SKM-1 (cell line): Measurements from ENCODE around the gene ATG3.
"Not testable (repeated sequence)": the region's sequence is repeated elsewhere in the genome, so short reads cannot be mapped to it uniquely, and the experiment has no call there.

ENCODE experiments used
- DNase-seq: peaks from one replicate; lab custom pipeline; 2025; ENCODE audit not compliant: unreplicated experiment; lab: John Stamatoyannopoulos, UW

ATG3 gene

DNA sequence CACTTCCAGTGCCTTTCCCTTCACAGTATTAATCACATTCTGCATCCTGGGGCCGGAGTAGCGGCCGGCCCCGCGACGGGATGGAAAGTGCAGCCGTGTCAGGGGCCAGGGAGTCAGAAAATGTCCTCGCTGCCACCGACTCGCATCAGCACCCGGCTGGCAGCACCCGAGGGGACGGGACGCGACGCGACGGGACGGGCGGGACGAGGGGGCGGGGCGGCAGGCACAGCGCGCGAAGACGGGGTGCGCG is 353 bp downstream of the ATG3 start:
- DNase-seq = peak; percentile 68

DNA sequence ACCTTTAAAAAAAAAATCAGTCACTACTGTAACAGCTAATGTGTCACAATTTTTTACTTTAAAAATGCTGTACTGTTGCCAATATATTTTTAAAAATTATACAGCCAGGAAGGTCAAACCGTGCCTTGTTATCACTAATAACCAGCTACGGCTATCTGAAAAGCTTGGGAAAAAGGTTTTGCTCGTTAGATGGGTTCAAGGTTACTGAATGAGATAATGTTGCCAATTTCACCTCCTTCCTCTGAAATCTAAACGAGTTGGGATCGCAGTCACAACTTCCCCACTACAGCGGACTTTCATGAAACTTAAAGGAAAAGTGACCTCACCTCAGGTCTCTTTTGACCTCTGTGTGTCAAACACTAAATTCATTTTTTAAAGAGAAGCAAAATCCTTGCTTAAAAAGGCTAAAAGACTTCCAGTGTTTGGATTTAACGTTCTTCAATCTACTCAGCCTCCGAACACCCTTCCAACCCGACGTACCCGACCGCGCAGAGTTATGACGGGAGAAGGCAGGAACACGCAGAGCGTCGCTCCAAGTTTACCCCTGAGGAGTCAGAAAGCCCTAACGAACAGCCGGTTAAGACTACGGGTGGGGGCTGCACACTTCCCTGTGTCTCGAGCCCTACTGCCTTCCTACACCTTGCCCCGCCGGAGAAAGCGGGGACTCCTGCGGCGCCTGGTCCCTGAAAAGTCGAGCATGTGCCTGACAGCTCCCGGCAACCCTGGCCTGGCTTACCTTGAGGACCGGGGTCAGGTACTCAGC is 860 bp downstream of the ATG3 start:
- DNase-seq = peak; percentile 17

DNA sequence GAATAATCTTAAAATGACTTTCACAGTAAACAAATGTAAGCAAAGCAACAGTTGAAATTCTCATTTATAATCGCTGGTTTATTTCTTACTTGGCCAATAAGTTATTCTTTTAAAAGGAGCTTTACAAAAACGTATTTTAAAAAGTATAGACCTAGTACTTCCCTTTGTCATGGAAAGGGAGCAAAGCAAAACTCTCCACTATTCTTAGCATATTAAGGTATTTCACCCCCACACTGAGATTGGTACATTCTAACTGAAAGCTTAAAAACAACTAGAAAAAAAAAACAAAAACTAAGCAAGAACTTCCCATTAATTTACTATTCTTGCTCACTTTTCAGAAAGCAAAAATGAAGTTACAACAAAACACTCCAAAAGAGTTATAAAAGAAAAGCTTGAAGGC is 1.5 kb downstream of the ATG3 start:
- DNase-seq = no peak

DNA sequence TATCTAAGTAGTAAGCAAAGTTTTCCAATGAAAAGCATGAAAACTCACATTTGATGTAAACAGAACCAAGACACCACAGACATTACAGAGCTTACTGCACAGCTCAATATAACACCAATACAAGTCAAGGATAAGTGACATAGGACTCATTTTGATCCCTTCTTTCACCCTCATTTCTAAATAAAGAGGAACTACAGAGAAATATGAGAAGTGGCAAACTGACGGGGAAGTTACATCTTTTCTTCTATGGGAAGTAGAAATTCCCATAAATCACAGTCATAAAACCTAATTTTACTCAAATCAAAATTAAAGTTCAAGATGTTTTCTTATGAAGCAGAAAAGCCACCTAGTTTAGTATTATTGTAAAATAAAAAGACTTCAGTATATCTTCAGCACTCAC is 3.8 kb downstream of the ATG3 start:
- DNase-seq = no peak

DNA sequence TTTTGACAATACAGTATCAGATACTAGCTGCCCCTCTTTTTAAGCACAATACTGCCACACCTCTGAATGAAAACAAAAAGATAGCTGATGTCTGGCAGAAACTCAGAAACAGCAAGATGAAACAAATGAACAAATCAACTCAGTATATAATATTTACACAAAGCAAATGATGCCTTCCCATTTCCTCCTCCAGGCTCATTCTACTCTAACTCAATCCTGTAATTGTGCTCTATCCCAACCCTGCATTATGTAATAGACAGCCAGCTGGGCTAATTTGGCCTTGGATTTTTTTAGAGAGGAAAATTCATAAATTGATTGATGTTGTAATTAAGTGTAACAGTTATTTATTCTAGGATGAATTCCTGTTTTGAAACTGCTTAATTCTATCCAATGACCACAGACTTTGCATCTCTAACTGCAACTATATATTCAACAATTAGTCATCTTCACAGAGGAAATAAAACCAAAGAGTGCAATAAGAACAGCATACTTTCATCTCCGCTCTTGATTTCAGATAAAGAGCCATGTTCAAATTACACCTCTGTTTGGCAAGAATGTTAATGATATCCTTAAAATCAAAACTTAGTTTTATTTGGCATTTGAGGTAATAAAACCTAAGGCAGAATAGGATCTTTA is 6.1 kb downstream of the ATG3 start:
- no peak for DNase-seq

DNA sequence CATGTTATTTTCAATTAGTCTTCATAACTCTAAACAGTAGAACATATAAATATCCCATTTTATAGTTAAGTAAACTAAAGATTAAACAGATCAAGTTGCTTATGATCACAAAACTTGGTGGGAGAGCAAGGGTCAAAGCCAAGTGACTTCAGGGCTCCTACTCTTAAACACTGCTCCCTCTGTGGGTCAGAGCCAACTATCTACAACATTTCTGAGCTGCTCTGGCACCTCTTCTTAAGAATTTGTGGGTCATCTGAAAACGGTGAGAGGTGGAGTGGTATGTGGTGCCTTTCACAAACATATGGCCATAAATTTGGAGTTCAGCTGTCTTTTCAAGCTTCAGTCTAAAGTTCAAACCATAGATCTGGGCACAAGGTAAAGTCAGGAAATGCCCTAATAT is 10.9 kb downstream of the ATG3 start:
- no peak for DNase-seq

DNA sequence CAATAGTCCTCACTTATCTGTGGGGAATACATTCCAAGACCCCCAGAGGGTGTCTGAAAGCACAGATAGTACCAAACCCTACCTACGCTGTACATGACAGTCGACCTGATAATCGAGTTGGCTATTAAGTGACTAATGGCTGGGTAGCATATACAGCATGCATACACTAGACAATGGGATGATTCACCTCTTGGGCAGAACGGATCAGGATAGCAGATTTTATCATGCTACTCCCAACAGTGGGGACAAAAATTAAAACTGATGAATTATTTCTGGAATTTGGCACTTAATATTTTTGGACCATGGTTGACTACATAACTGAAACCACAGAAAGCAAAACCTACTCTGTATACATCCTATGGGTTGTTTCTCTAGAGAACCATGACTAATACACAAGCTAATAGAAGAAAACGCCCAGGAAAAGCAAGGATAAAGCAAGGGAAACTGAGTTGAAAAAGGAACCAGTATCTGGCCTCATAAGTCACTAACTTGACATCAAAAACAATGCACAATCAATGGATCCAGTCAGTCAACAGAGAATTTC is 15.5 kb downstream of the ATG3 start:
- no peak for DNase-seq

DNA sequence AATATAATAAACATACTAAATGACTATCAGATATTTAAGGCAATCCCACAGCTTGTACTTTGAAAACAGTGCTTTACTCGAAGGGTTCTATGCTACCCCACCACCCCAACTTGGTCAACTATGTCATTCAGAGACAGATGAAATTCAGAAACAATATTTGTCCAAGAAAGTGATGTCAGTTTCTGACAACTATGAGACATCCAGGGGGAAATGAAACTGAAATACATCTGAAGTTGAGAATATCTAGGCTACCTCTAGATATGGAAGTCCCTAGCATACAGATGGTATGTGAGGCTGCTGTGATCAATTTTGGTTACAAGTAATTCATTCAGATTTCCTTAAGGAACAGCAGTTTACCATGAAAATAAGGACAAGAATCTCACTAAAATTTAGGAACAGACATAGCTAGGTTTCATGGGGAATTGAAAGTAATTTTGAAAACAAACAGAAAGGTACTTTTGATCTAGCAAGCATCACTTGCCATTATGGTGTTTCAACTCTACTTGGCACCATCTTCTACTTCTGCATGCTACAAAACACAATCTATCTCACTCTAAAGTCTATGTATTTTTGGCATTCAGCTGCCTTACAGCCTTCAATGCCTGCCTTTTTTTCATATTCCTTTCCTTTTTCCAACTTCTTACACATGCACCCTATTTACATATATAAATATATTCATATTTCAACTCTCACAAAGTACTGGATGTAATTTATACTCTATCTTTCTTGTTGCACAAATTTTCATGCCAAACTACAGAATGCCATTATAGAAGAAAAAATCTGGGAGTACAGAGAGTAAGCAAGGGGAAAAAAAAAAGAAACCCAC is 21.7 kb downstream of the ATG3 start:
- DNase-seq = no peak

DNA sequence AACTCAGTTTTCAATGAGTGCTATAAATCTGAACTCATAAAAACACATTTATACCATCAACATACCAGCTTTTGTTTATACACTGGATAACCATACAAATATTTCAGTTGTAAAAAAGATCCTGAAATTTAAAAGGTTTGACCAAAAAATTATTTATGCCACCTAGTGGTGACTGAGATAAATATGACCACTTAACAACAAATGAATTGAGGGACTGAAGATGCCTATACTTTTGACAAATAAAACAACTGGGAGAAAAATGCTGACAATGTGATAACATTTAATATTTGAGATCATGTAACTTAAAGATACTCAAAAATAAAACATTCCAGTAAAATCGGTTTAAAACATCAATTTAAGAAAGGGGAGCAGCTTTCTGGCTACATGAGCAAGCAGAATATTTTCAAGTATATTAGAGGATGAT is 30.4 kb downstream of the ATG3 start:
- DNase-seq = peak; percentile 17

DNA sequence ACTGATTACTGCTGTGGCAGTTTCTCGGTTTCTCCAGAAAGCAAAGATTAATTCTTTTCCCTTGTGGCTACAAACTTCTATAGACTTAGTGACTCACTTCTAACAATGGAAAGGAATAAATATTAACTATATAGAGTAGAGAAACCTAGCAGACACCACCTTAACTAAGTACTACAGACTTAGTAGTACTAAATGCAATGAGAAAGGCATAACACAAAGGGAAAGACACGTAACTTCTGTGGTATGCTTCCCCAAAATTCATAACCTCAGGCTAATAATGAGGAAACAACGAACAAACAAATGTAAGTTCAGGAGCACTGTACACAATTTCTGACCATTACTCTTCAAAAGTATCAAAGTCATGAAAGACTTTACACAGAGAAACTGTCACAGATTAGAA is 31.2 kb downstream of the ATG3 start:
- DNase-seq = no peak

DNA sequence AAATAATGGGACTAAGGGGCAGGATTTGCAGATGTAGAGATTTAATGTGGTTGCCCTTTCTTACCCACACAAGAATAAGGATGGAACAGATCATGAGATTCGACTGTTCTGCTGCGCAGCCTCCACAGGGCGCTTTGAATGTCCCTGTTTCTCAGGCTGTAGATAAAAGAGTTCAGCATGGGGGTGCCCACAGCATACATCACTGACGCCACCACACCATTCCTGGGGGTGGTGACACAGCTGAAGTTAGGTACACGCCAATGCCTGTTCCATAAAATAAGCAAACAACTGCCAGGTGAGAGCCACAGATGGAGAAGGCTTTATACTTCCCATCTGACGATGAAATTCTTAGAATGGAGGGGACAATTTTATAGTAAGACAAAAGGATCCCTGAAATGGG is 37.6 kb downstream of the ATG3 start:
- not testable (repeated sequence) for DNase-seq

DNA sequence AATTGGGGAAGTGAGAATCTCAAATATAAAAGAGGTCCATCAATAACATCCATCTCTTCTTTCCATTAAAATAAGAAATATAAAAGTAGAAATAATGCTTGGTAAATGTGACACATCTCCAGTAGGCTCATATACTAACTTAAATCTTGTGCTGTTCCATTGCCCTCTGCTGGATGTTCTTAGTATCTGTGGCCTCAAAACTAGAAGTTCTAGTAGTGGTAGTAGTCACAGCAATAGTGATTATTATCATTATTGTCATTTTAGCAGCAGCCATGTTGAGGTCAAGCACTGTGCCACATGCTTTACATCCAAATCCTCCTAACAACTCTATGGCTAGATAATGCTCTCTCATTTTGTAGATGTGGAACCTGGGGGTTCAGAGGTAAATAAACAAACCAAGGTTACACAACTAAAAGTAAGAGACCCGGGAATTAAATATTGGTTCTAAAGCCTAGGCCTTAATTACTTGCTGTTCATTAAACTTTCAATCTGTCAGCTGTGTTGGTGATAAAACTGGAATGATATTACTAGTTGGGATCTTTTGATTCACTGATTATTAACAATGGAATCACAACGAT is 42.2 kb downstream of the ATG3 start:
- DNase-seq = peak; percentile 62

DNA sequence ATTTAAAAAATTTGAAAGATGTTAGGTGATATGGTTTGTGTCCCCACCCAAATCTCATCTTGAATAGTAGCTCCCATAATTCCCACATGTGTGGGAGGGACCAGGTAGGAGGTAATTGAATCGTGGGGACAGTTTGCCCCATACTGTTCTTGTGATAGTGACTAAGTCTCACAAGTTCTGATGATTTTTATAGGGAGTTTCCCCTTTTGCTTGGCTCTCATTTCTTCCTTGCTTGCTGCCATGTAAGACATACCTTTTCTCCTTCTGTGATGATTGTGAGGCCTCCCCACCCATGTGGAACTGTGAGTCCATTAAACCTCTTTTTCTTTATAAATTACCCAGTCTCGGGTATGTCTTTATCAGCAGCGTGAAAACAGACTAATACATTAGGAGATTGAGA is 42.8 kb downstream of the ATG3 start:
- not testable (repeated sequence) for DNase-seq

DNA sequence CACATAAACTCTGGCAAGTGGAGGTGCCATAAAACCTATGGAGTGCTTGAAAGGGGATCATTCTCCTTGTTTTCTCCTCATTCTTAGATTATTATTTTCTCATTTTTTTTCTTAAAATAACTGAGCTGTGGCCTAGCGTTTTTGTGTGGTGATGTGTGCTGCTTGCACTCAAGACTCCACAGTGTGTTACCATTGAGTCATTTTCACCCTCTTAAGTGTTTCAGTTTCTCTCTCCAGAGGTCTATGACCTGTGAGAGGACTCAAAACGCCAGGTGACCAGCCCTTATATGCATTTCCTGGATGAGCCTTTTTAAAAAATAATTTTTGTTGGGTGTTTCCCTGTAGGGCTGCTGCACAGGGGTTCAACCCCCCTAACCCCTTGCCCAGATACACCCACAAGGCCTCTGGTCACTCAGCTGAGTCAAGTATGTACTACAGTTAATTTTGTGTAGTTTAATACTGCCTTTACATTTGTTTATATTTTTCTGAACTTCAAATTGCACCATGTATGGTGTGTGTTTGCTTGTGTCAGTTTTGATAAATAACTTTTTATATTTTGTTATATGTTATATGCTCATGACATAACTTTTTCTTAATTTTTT is 47.1 kb downstream of the ATG3 start:
- no peak for DNase-seq

DNA sequence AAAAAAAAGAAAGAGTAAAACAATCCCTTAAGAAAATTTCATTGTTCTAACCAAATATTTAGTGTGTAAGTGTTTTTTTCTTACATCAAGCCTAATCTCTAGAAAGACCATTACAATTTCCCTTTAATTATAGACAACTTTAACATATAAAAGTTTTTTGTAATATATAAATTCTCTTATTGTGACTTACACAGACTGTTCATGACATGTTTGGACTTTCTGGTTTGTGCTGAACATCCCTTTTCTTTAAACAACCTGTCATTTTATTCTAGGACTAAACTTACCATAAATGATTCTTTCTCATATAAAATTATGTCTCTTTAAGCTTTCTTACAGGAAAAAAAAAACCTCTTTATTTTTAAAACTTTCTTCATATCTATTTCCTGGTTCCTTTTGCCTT is 49.4 kb downstream of the ATG3 start:
- DNase-seq = no peak

DNA sequence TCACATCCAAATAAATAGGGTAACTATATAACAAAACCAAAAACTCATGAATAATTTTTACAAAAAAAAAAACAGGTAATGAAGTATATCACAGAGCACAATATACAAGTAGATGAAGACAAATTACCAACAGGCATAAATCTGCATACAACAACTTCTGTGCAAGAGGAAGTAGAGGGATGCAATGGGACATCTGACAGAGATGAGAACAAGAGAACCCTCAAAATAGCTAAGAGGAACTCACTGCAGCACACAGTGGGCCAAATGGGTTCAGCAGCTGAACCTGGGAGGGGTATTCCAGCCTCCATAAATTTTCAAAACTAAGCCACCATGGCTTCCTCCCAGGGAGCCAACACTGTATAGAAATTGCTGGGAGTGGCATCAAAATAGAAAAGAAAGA is 52.9 kb downstream of the ATG3 start:
- DNase-seq = no peak

DNA sequence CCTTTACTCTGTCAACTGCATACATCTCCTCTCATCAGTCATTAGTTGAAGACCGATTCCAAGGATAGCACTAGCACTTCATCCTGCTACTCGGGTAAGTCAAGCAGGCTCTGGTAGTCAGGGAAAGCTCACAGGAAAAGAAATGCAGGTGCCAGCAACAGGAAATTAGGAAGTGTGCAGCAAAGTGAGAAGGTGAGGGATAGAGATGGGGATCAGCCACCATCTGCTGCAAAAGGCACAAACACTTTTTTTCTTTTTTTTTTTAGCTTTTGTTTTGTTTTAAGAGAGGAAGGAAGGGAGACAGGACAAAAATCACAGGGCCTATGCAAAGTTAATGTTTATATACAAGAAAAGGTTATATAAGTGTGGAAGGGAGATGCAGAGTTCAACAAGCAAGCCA is 53.5 kb downstream of the ATG3 start:
- DNase-seq = no peak

DNA sequence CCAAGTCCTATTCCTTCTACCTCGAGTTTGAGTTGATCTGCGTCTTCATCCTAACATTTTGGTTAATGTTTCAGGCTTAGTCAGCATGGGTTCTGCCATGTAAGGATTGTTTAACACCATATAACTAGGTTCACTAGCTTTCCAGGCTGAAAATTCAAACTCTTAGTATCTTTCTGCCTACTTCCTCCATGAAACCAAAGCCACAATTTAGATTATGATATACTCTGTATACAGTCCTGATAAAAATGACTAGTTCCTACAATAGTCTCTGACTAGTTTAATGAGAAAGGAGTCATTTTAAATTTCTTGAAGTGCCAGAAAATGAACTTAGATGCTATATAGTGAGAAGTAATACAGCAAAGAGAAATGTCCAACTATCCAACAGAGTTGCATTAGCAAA is 55.9 kb downstream of the ATG3 start:
- DNase-seq = no peak

DNA sequence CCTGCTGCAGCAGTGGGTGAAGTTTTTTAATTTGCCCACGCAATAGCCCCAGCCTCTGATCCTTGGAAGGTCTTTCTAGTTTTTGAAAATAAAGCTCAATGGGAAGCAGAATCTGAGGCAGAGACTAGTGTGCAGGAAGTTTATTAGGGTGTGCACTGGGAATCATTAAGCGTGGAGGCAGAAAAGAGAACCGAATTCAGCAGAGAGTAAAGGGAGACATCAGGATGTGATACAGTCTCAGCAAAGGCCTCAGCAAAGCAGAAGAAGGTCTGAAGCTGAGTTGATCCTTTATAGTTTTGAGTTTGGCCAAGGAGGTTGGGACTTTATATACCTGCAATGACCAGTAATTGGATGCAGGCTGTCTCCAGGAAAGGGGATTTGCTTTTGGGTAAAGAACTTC is 57.6 kb downstream of the ATG3 start:
- no peak for DNase-seq

DNA sequence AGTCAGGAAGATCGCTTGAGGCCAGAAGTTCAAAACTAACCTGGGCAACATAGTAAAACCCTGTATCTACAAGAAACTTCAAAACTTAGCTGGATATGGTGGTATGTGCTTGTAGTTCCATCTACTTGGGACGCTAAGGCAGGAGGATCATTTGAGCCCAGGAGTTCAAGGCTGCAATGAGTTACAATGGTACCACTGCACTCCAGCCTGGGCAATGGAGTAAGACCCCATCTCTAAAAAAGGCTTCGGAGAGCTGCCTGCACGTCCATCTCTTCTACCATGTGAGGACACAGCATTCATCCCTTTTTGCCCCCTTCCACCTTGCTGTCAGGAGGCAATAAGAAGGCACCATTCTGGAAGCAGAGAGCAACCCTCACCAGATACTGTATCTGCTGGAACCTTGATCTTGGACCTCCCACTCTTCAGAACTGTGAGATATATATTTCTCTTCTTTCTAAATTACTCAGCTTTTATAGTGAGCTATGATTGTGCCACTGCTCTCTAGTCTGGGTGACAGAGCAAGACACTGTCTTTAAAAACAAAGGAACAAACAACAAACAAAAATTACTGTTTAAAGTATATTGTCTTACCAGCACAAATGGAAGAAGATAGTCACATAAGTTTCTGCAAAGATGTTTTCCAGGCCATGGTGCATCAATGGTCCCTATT is 58.3 kb downstream of the ATG3 start:
- no peak for DNase-seq

DNA sequence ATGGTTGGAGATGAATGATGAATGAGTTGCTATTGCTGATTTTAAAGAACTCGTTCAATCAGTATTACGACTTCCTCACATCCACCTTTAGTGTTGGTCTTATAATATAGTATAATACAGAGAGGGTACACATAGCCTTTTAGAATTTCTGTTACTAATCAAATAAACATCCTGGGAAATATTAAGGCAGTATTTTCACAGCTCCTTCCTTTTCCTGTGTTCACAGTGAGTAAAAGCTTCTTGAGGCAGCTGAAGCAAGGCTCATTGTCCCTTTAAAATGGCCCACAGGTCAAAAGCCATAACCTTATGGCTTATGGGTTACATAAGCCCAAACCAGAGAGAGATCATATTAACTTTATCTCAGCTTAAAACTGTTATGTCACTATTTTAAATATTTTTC is 61.1 kb downstream of the ATG3 start:
- no peak for DNase-seq
